Hematopoietic multipotent progenitor cell (in vitro differentiated cells): ENCODE measurements around the gene HCLS1. TPM values are rescaled to one million over a fixed set of nuclear protein-coding genes. Genes with fewer than 3 reads are reported as not detected.
A peak's percentile ranks its signal among the peaks of the same experiment; 100 is the strongest.
"Not testable (repeated sequence)": the region's sequence is repeated elsewhere in the genome, so short reads cannot be mapped to it uniquely, and the experiment has no call there.

ENCODE experiments used
- DNase-seq, 3 donors: peaks; one replicate each; pipeline ENCODE4 v3.0.0-alpha.2; 2011 to 2015; ENCODE audit warnings: low read depth in 2 of 3, low spot score in 2 of 3
- total RNA-seq: library from RNA; depleted of rRNA; stranded (reverse); fragments of >200 nt; gene quantifications from one replicate; pipeline ENCODE4 v1.2.3, GENCODE V29; 2012

Gene HCLS1
- 63.0 TPM for total RNA-seq

- peak; percentile 54 to 93 (median 83) for DNase-seq
Observed at GRCh38 chr3:121660356-121661171, at the start of gene HCLS1. TSS of gene HCLS1 (minus strand) at chr3:121660903. CDS start at chr3:121658347, 2,556 bp downstream.

GRCh38 chr3:121710347-121710746, 49.6 kb upstream of the HCLS1 start:
- no peak for DNase-seq

GRCh38 chr3:121707531-121708273, 47.0 kb upstream of the HCLS1 start:
- no peak for DNase-seq

- DNase-seq = no peak
Observed at GRCh38 chr3:121705541-121705940, 44.8 kb upstream of the HCLS1 start.

- no peak for DNase-seq
Observed at GRCh38 chr3:121703973-121704372, 43.3 kb upstream of the HCLS1 start.

- DNase-seq = no peak
Observed at GRCh38 chr3:121698901-121699300, 38.2 kb upstream of the HCLS1 start.

GRCh38 chr3:121698476-121698875, 37.8 kb upstream of the HCLS1 start:
- DNase-seq = no peak

GRCh38 chr3:121696186-121696585, 35.5 kb upstream of the HCLS1 start:
- DNase-seq = no peak

- DNase-seq = no peak
Observed at GRCh38 chr3:121692010-121692699, 31.5 kb upstream of the HCLS1 start.

GRCh38 chr3:121690777-121691405, 30.2 kb upstream of the HCLS1 start:
- no peak for DNase-seq

- not testable (repeated sequence) for DNase-seq
Observed at GRCh38 chr3:121688747-121689146, 28.0 kb upstream of the HCLS1 start.

GRCh38 chr3:121681792-121682191, 21.1 kb upstream of the HCLS1 start:
- DNase-seq = no peak

- no peak for DNase-seq
Observed at GRCh38 chr3:121677141-121677540, 16.4 kb upstream of the HCLS1 start.

- DNase-seq = no peak
Observed at GRCh38 chr3:121670676-121671075, 10.0 kb upstream of the HCLS1 start.

GRCh38 chr3:121667333-121667732, 6.6 kb upstream of the HCLS1 start:
- no peak for DNase-seq

GRCh38 chr3:121665488-121665887, 4.8 kb upstream of the HCLS1 start:
- DNase-seq = no peak

- no peak for DNase-seq
Observed at GRCh38 chr3:121663171-121663847, 2.6 kb upstream of the HCLS1 start.

- no peak for DNase-seq
Observed at GRCh38 chr3:121662742-121663141, 2.0 kb upstream of the HCLS1 start.

- peak in 2 of 3 donors; percentile 3 to 6 for DNase-seq
Observed at GRCh38 chr3:121661376-121661775, 673 bp upstream of the HCLS1 start.

GRCh38 chr3:121659586-121659985, 1.1 kb downstream of the HCLS1 start:
- DNase-seq = no peak
